Loucy (cell line): ENCODE results near the gene EIF2S3.

ENCODE experiments used
- EZH2phosphoT487 ChIP-seq: fragments of 200-600 bp; IDR thresholded peaks from 2 replicates; pipeline ENCODE4 v1.6.1; 2018; ENCODE audit warnings: antibody characterized with exemption, mild to moderate bottlenecking, moderate library complexity, borderline replicate concordance
- TF ChIP-seq, protein P1 (sequence below): fragments of 200-600 bp; sonication (generic); conservative IDR thresholded peaks from 2 replicates; pipeline ENCODE4 v1.5.1; 2014; ENCODE audit warnings: mild to moderate bottlenecking, antibody characterized with exemption, low read length

GRCh38 chrX:24027985-24028384, 26.8 kb upstream of the EIF2S3 start:
- TF ChIP-seq, protein P1, sequence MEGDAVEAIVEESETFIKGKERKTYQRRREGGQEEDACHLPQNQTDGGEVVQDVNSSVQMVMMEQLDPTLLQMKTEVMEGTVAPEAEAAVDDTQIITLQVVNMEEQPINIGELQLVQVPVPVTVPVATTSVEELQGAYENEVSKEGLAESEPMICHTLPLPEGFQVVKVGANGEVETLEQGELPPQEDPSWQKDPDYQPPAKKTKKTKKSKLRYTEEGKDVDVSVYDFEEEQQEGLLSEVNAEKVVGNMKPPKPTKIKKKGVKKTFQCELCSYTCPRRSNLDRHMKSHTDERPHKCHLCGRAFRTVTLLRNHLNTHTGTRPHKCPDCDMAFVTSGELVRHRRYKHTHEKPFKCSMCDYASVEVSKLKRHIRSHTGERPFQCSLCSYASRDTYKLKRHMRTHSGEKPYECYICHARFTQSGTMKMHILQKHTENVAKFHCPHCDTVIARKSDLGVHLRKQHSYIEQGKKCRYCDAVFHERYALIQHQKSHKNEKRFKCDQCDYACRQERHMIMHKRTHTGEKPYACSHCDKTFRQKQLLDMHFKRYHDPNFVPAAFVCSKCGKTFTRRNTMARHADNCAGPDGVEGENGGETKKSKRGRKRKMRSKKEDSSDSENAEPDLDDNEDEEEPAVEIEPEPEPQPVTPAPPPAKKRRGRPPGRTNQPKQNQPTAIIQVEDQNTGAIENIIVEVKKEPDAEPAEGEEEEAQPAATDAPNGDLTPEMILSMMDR = no peak
- TF ChIP-seq EZH2phosphoT487 = no peak
